Hepatocyte (in vitro differentiated cells): ENCODE measurements around the gene ANKRD55. TPM values are rescaled to one million over a fixed set of nuclear protein-coding genes. Genes with fewer than 3 reads are reported as not detected.

ENCODE experiments used
- DNase-seq: peaks from one replicate; pipeline ENCODE4 v3.0.0-alpha.2; 2016; ENCODE audit warnings: low spot score
- H2AFZ ChIP-seq: fragments of 200-600 bp; sonication (generic); 2 replicates; pipeline ENCODE4 v1.6.0; 2016; ENCODE audit warnings: antibody characterized with exemption, mild to moderate bottlenecking
- H3K27ac ChIP-seq: fragments of 200-600 bp; sonication (generic); 2 replicates; pipeline ENCODE4 v1.5.1; 2016; ENCODE audit warnings: mild to moderate bottlenecking
- H3K27me3 ChIP-seq: fragments of 200-600 bp; sonication (generic); 2 replicates; pipeline ENCODE4 v1.6.1; 2016
- H3K36me3 ChIP-seq: fragments of 200-600 bp; sonication (generic); replicated peaks from 2 replicates; pipeline ENCODE4 v1.5.1; 2016; ENCODE audit warnings: low read depth; ENCODE audit not compliant: insufficient read depth
- H3K4me1 ChIP-seq: fragments of 200-600 bp; sonication (generic); 2 replicates; pipeline ENCODE4 v1.5.1; 2016; ENCODE audit warnings: mild to moderate bottlenecking, moderate library complexity; ENCODE audit not compliant: insufficient read depth
- H3K4me2 ChIP-seq: fragments of 200-600 bp; sonication (generic); 2 replicates; pipeline ENCODE4 v1.6.0; 2016
- H3K4me3 ChIP-seq: fragments of 200-600 bp; sonication (generic); 2 replicates; pipeline ENCODE4 v1.5.1; 2016; ENCODE audit warnings: mild to moderate bottlenecking
- H3K79me2 ChIP-seq: fragments of 200-600 bp; sonication (generic); 2 replicates; pipeline ENCODE4 v1.6.0; 2017; ENCODE audit warnings: mild to moderate bottlenecking
- H3K9me2 ChIP-seq: fragments of 200-600 bp; sonication (generic); replicated peaks from 2 replicates; pipeline ENCODE4 v1.6.0; 2017; ENCODE audit warnings: mild to moderate bottlenecking; ENCODE audit not compliant: insufficient read depth
- H3K9me3 ChIP-seq: fragments of 200-600 bp; sonication (generic); 2 replicates; pipeline ENCODE4 v1.5.1; 2016; ENCODE audit warnings: low read depth, mild to moderate bottlenecking
- H4K20me1 ChIP-seq: fragments of 200-600 bp; sonication (generic); 2 replicates; pipeline ENCODE4 v1.6.0; 2016; ENCODE audit warnings: mild to moderate bottlenecking; ENCODE audit not compliant: insufficient read depth, poor library complexity, severe bottlenecking
- EZH2 ChIP-seq: fragments of 200-600 bp; sonication (generic); IDR thresholded peaks from 2 replicates; pipeline ENCODE4 v1.6.1; 2016; ENCODE audit warnings: antibody characterized with exemption, mild to moderate bottlenecking, borderline replicate concordance
- EZH2phosphoT487 ChIP-seq: fragments of 200-600 bp; sonication (generic); IDR thresholded peaks from one replicate; pipeline ENCODE4 v1.6.1; 2018; ENCODE audit warnings: antibody characterized with exemption, mild to moderate bottlenecking, low read depth, moderate library complexity; ENCODE audit not compliant: unreplicated experiment, severe bottlenecking
- WGBS: methylation state at CpG from one replicate; pipeline ENCODE4 v1.1.6; 2016; ENCODE audit warnings: low lambda C conversion rate; ENCODE audit errors: missing lambda C conversion rate; 5-methylcytosine and 5-hydroxymethylcytosine counted together
- polyA plus RNA-seq: library from polyadenylated mRNA; unstranded; fragments of >200 nt; fragmentation: Nextera tagmentation; extraction: Ambion mirVana; gene quantifications from 2 replicates; pipeline ENCODE4 v1.2.1, GENCODE V29; 2016
- total RNA-seq: library from RNA; depleted of rRNA; stranded (reverse); fragments of >200 nt; gene quantifications from 2 replicates; pipeline ENCODE4 v1.2.3, GENCODE V29; 2014
- TF ChIP-seq, protein P1 (sequence below): fragments of 200-600 bp; sonication (generic); IDR thresholded peaks from 2 replicates; pipeline ENCODE4 v1.5.1; 2016; ENCODE audit warnings: antibody characterized with exemption, mild to moderate bottlenecking; ENCODE audit not compliant: poor library complexity

Gene ANKRD55
- total and polyA plus RNA-seq, 2 experiments from 2014 or later = 0.20 to 0.31 TPM

DNA sequence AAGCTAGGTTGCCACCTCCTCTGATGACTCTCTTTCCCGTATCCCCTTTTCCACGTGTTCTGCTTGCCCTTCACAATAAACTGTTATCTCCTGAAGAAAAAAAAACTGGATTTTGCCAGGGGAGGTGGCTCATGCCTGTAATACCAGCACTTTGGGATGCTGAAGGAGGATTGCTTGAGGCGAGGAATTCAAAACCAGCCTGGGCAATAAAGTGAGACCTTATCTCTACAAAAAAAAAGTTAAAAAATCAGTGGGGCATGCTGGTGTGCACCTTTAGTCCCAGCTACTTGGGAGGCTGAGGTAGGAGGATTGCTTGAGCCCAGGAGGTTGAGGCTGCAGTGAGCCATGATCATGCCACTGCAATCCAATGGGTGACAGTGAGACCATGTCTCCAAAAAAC, 156.6 kb downstream of the ANKRD55 start:
- no peak for DNase-seq
- Histone ChIP-seq H3K9me2 (no peaks in the 10 kb centered on the region), H3K4me3 (no peak overlapping the region), H4K20me1 (no peaks in the 10 kb centered on the region), H3K4me1 (no peaks in the 10 kb centered on the region), H3K9me3 (no peaks in the 10 kb centered on the region), H3K36me3 (no peaks in the 10 kb centered on the region), H3K27me3 (no peaks in the 10 kb centered on the region), H3K79me2 (no peaks in the 10 kb centered on the region), H3K4me2 (no peak overlapping the region), H2AFZ (no peak overlapping the region), H3K27ac (peak overlapping the region; percentile 58)
- TF ChIP-seq, protein P1, sequence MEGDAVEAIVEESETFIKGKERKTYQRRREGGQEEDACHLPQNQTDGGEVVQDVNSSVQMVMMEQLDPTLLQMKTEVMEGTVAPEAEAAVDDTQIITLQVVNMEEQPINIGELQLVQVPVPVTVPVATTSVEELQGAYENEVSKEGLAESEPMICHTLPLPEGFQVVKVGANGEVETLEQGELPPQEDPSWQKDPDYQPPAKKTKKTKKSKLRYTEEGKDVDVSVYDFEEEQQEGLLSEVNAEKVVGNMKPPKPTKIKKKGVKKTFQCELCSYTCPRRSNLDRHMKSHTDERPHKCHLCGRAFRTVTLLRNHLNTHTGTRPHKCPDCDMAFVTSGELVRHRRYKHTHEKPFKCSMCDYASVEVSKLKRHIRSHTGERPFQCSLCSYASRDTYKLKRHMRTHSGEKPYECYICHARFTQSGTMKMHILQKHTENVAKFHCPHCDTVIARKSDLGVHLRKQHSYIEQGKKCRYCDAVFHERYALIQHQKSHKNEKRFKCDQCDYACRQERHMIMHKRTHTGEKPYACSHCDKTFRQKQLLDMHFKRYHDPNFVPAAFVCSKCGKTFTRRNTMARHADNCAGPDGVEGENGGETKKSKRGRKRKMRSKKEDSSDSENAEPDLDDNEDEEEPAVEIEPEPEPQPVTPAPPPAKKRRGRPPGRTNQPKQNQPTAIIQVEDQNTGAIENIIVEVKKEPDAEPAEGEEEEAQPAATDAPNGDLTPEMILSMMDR = no peak
- TF ChIP-seq EZH2phosphoT487 (no peak), EZH2 (no peak)
- WGBS = 72% methylated on average over 3 of the region's 3 CpGs

DNA sequence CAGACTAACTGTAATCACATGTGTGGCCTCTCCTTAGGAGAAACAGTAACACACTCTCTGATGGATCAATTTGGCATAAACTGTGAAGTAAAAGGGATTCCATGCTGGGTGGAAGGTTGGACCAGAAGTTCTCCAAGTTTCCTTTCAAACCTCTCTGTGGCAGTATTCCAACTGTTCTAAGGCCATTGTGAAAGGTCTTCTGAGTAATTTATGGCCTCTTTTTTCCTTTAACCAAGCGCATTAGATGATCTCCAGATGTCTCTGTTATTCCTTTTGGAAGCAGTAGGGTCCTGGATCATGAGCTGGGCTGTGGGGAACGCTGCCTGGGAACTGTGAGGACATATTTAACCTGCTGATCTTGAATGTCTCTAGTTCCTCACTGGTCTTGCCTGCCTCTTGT, 157.8 kb downstream of the ANKRD55 start:
- TF ChIP-seq EZH2 (no peak), EZH2phosphoT487 (no peak)
- TF ChIP-seq, protein P1 = no peak
- Histone ChIP-seq H4K20me1 (no peaks in the 10 kb centered on the region), H3K9me3 (no peaks in the 10 kb centered on the region), H3K79me2 (no peaks in the 10 kb centered on the region), H3K4me1 (peaks cover 4% of the 10 kb centered on the region), H3K36me3 (no peaks in the 10 kb centered on the region), H3K4me3 (no peak overlapping the region), H3K9me2 (no peaks in the 10 kb centered on the region), H3K27ac (peak overlapping the region; percentile 58), H2AFZ (no peak overlapping the region), H3K27me3 (no peaks in the 10 kb centered on the region), H3K4me2 (no peak overlapping the region)
- peak; percentile 58 for DNase-seq
- 54% methylated on average over 2 of the region's 2 CpGs for WGBS

DNA sequence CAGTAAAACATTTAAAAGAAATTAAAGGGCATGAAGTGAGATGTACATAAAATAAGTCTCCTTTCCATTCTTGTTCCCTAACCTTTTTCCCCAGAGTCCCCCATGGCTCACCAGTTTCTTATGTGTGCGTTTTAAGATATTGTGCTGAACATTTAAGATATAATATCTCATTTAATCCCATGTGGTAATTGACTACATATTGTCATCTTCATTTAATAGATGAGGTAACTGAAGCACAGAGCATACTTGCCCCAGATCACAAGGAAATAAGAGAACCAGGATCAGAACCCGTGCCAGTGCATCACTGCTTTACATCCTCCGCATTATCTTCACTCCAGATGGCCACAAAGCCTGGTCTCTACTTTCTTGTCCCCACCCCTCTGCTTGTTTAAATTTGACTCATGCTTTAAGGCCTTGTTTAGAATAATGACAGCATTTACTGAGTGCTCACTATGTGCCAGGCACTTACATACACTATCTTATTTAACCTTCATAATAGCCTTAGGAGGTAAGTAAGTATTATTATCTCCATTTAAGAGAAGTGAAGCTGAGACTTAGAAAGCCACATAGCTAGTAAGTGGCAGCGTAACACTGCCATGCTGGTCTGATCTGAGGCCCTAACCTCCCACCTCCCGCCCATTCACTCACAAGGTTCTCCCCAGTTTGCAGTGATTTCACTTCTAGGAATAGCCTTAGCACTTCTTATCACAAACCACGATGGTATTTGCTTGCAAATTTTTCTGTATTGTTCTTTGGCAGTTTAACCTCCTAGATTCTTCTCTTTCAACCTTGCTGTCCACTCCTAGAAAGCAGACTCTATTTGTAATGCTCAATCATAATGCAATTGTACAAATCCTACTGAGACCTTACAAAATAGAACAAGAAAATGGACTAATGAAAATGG, 160.0 kb downstream of the ANKRD55 start:
- Histone ChIP-seq H3K9me2 (no peaks in the 10 kb centered on the region), H3K79me2 (no peaks in the 10 kb centered on the region), H3K27me3 (no peaks in the 10 kb centered on the region), H3K9me3 (no peaks in the 10 kb centered on the region), H2AFZ (no peak overlapping the region), H3K4me2 (no peak overlapping the region), H4K20me1 (no peaks in the 10 kb centered on the region), H3K4me1 (peaks cover 14% of the 10 kb centered on the region), H3K36me3 (no peaks in the 10 kb centered on the region), H3K4me3 (no peak overlapping the region), H3K27ac (no peak overlapping the region)
- TF ChIP-seq, protein P1 = no peak
- TF ChIP-seq EZH2 = no peak
- TF ChIP-seq EZH2phosphoT487 = no peak
- 72% methylated on average over 6 of the region's 6 CpGs for WGBS
- no peak for DNase-seq
